WTC11 (cell line): ENCODE measurements around the gene KLF11. TPM values are rescaled to one million over a fixed set of nuclear protein-coding genes. Genes with fewer than 3 reads are reported as not detected.
A peak's percentile ranks its signal among the peaks of the same experiment; 100 is the strongest.

Source experiments
- ATAC-seq: fragments of 200-7000 bp; cut with Tn5 transposase; 2 replicates; pipeline ENCODE4 v1.10.0; 2021; ENCODE audit warnings: mild to moderate bottlenecking, moderate library complexity
- CTCF ChIA-PET: fragments of 300-600 bp; sonication (Branson Sonifier 250); formaldehyde crosslinking; loops from one replicate; lab custom pipeline; 2021; ENCODE audit warnings: antibody characterized with exemption; lab: Charles Lee
- POLR2A ChIA-PET: fragments of 350-600 bp; sonication (Branson Sonifier 250); formaldehyde crosslinking; loops from one replicate; lab custom pipeline; 2021; ENCODE audit warnings: antibody characterized with exemption; lab: Charles Lee
- DNase-seq: peaks from one replicate; pipeline ENCODE4 v3.0.0; 2021; ENCODE audit warnings: low spot score
- H3K27ac Mint-ChIP-seq: 2 replicates; pipeline ENCODE4 v1.8.0; 2021; ENCODE audit warnings: mixed read lengths
- H3K27me3 Mint-ChIP-seq: 2 replicates; pipeline ENCODE4 v1.8.0; 2021; ENCODE audit warnings: low read depth, mild to moderate bottlenecking, moderate library complexity, mixed read lengths
- H3K36me3 Mint-ChIP-seq: 2 replicates; pipeline ENCODE4 v1.8.0; 2021; ENCODE audit warnings: mixed read lengths
- H3K4me1 Mint-ChIP-seq: 2 replicates; pipeline ENCODE4 v1.8.0; 2022; ENCODE audit warnings: mixed read lengths
- H3K4me3 Mint-ChIP-seq: 2 replicates; pipeline ENCODE4 v1.8.0; 2021; ENCODE audit warnings: mild to moderate bottlenecking, moderate library complexity, mixed read lengths
- H3K9me3 Mint-ChIP-seq: 2 replicates; pipeline ENCODE4 v1.8.0; 2021; ENCODE audit warnings: mixed read lengths
- ATF6 ChIP-seq: sonication (generic); formaldehyde crosslinking; IDR thresholded peaks from 2 replicates; pipeline ENCODE4 v1.8.1; 2023; ENCODE audit warnings: mild to moderate bottlenecking, missing genetic modification reagents
- FOXJ3 ChIP-seq: sonication (generic); formaldehyde crosslinking; IDR thresholded peaks from 2 replicates; pipeline ENCODE4 v1.9.0; 2021; ENCODE audit warnings: missing genetic modification reagents, mild to moderate bottlenecking, borderline replicate concordance
- FOXK1 ChIP-seq: sonication (generic); formaldehyde crosslinking; IDR thresholded peaks from 2 replicates; pipeline ENCODE4 v1.8.0; 2022; ENCODE audit warnings: mild to moderate bottlenecking, moderate library complexity, missing genetic modification reagents
- KAT7 ChIP-seq: sonication (generic); formaldehyde crosslinking; IDR thresholded peaks from 2 replicates; pipeline ENCODE4 v1.8.1; 2023; ENCODE audit warnings: missing genetic modification reagents, mild to moderate bottlenecking, borderline replicate concordance
- NFATC4 ChIP-seq: fragments of 250-450 bp; sonication (Bioruptor Pico); IDR thresholded peaks from 2 replicates; pipeline ENCODE4 v1.9.0; 2021; ENCODE audit warnings: mild to moderate bottlenecking
- NR2C2 ChIP-seq: sonication (generic); formaldehyde crosslinking; IDR thresholded peaks from 2 replicates; pipeline ENCODE4 v1.8.0; 2022; ENCODE audit warnings: mild to moderate bottlenecking, missing genetic modification reagents
- NR3C1 ChIP-seq: sonication (generic); formaldehyde crosslinking; conservative IDR thresholded peaks from 2 replicates; pipeline ENCODE4 v1.8.1; 2023; ENCODE audit warnings: low read depth, mild to moderate bottlenecking, missing genetic modification reagents
- TCF7 ChIP-seq: sonication (generic); formaldehyde crosslinking; IDR thresholded peaks from 2 replicates; pipeline ENCODE4 v1.8.0; 2022; ENCODE audit warnings: mild to moderate bottlenecking, low read depth, missing genetic modification reagents, moderate library complexity
- ZNF425 ChIP-seq: fragments of 250-450 bp; sonication (Bioruptor Pico); conservative IDR thresholded peaks from 2 replicates; pipeline ENCODE4 v1.9.0; 2021; ENCODE audit warnings: mild to moderate bottlenecking
- total RNA-seq: library from RNA; stranded (reverse); gene quantifications from 3 replicates; pipeline ENCODE4 v1.2.3, GENCODE V29; 2021
- TF ChIP-seq, protein P1 (sequence below): fragments of 250-450 bp; sonication (Bioruptor Pico); IDR thresholded peaks from 2 replicates; pipeline ENCODE4 v2.1.2; 2022; ENCODE audit warnings: mild to moderate bottlenecking, moderate library complexity
- TF ChIP-seq, protein P2 (sequence below): fragments of 200-600 bp; IDR thresholded peaks from 2 replicates; pipeline ENCODE4 v1.8.0; 2022; ENCODE audit warnings: antibody characterized with exemption
- TF ChIP-seq, protein P3 (sequence below): sonication (generic); formaldehyde crosslinking; IDR thresholded peaks from 2 replicates; pipeline ENCODE4 v1.8.0; 2022; ENCODE audit warnings: mild to moderate bottlenecking, missing genetic modification reagents

Gene KLF11
- total RNA-seq, 1 experiment from 2014 or later: 8.8 TPM

- ATAC-seq: no peak
- Mint-ChIP-seq H3K36me3 (peaks cover 25% of the 10 kb centered on the region), H3K4me1 (no peaks in the 10 kb centered on the region), H3K27me3 (peaks cover 12% of the 10 kb centered on the region), H3K4me3 (no peak overlapping the region), H3K27ac (no peak overlapping the region), H3K9me3 (no peaks in the 10 kb centered on the region)
- ChIA-PET POLR2A (interaction anchor here (1.0 kb wide), 1 partner anchor 10 kb away, joined by 4 read pairs; no protein-coding TSS in a partner anchor), CTCF (interaction anchor here (0.6 to 3.5 kb wide), 25 partner anchors 10 to 574 kb away, joined by 3 to 36 read pairs (median 5); partner anchors contain the start of gene TAF1B)
- DNase-seq: no peak
- TF ChIP-seq KAT7 (no peak), ZNF425 (CRISPR knock-in tag) (no peak), NR2C2 (CRISPR knock-in tag) (no peak), FOXJ3 (CRISPR knock-in tag) (no peak), NFATC4 (CRISPR knock-in tag) (no peak), ATF6 (CRISPR knock-in tag) (no peak), NR3C1 (no peak)
- TF ChIP-seq, protein P1, sequence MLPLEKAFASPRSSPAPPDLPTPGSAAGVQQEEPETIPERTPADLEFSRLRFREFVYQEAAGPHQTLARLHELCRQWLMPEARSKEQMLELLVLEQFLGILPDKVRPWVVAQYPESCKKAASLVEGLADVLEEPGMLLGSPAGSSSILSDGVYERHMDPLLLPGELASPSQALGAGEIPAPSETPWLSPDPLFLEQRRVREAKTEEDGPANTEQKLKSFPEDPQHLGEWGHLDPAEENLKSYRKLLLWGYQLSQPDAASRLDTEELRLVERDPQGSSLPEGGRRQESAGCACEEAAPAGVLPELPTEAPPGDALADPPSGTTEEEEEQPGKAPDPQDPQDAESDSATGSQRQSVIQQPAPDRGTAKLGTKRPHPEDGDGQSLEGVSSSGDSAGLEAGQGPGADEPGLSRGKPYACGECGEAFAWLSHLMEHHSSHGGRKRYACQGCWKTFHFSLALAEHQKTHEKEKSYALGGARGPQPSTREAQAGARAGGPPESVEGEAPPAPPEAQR (CRISPR knock-in tag): no peak
- TF ChIP-seq, protein P2, sequence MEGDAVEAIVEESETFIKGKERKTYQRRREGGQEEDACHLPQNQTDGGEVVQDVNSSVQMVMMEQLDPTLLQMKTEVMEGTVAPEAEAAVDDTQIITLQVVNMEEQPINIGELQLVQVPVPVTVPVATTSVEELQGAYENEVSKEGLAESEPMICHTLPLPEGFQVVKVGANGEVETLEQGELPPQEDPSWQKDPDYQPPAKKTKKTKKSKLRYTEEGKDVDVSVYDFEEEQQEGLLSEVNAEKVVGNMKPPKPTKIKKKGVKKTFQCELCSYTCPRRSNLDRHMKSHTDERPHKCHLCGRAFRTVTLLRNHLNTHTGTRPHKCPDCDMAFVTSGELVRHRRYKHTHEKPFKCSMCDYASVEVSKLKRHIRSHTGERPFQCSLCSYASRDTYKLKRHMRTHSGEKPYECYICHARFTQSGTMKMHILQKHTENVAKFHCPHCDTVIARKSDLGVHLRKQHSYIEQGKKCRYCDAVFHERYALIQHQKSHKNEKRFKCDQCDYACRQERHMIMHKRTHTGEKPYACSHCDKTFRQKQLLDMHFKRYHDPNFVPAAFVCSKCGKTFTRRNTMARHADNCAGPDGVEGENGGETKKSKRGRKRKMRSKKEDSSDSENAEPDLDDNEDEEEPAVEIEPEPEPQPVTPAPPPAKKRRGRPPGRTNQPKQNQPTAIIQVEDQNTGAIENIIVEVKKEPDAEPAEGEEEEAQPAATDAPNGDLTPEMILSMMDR: no peak
Observed at GRCh38 chr2:10047616-10048500, 4.5 kb downstream of the KLF11 start.

- CTCF ChIA-PET: interaction anchor here (0.5 to 3.5 kb wide), 28 partner anchors 9 to 711 kb away, joined by 3 to 36 read pairs (median 5); partner anchors contain the start of genes CYS1 and TAF1B
- DNase-seq (no peak), ATAC-seq (peak; percentile 22)
- H3K9me3 Mint-ChIP-seq: no peaks in the 10 kb centered on the region
- H3K36me3 Mint-ChIP-seq: peaks cover 32% of the 10 kb centered on the region
- POLR2A ChIA-PET: interaction anchor here (1.0 kb wide), 1 partner anchor 9 kb away, joined by 4 read pairs; no protein-coding TSS in a partner anchor
- no peaks in the 10 kb centered on the region for H3K4me1 Mint-ChIP-seq
- TF ChIP-seq TCF7 (CRISPR knock-in tag): no peak
- TF ChIP-seq, protein P3, sequence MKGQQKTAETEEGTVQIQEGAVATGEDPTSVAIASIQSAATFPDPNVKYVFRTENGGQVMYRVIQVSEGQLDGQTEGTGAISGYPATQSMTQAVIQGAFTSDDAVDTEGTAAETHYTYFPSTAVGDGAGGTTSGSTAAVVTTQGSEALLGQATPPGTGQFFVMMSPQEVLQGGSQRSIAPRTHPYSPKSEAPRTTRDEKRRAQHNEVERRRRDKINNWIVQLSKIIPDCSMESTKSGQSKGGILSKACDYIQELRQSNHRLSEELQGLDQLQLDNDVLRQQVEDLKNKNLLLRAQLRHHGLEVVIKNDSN: no peak
- no peak for TF ChIP-seq FOXK1 (CRISPR knock-in tag)
- TF ChIP-seq, protein P2: peak; percentile 43
- peaks cover 12% of the 10 kb centered on the region for H3K27me3 Mint-ChIP-seq
- H3K4me3 Mint-ChIP-seq: no peak overlapping the region
- no peak overlapping the region for H3K27ac Mint-ChIP-seq
Observed at GRCh38 chr2:10048501-10049171, 5.3 kb downstream of the KLF11 start.
